ENCODE data around the gene DMXL1. TPM values are rescaled to one million over a fixed set of nuclear protein-coding genes. Genes with fewer than 3 reads are reported as not detected.

DMXL1 gene
- total RNA-seq, 1 experiment from 2014 or later: 30.0 TPM

- no peaks in the 10 kb centered on the region for H3K9me3 Mint-ChIP-seq (ENCODE audit: unreplicated experiment)
Measured at GRCh38 chr5:119048246-119048645, 22.6 kb upstream of the DMXL1 start.

GRCh38 chr5:119049824-119050449 lies 20.9 kb upstream of the DMXL1 start:
- Histone ChIP-seq H3K9me3 (no peaks in the 10 kb centered on the region), H3K27me3 (replicated peaks; ENCODE audit: control insufficient read depth, insufficient read depth, low read length) (no peaks in the 10 kb centered on the region), H3K4me3 (ENCODE audit: low read depth, low read length) (no peak overlapping the region), H3K4me1 (0 out of 2 replicates have a peak, but pooled peaks cover 4% of the 10 kb centered on the region), H3K36me3 (ENCODE audit: control insufficient read depth, insufficient read depth, low read length) (no peaks in the 10 kb centered on the region)
- no peak for TF ChIP-seq CTCF (IDR thresholded peaks at IDR 0.05; ENCODE audit: insufficient read depth in 1 of 2, low read depth in 1 of 2, low read length in 1 of 2, severe bottlenecking in 1 of 2, unreplicated experiment in 1 of 2)
- H3K9me3 Mint-ChIP-seq (ENCODE audit: unreplicated experiment): no peaks in the 10 kb centered on the region
- H3K27me3 Mint-ChIP-seq (ENCODE audit: insufficient read depth, unreplicated experiment): no peaks in the 10 kb centered on the region
- no peak overlapping the region for H3K27ac Mint-ChIP-seq (ENCODE audit: unreplicated experiment)
- intact Hi-C loops (cut with micrococcal nuclease; ENCODE audit: unreplicated experiment): no loop called here
- H3K36me3 Mint-ChIP-seq (ENCODE audit: insufficient read depth, unreplicated experiment): no peaks in the 10 kb centered on the region
- no TSS peak for BruUV-seq (replicated peaks)
- H3K4me3 Mint-ChIP-seq (ENCODE audit: unreplicated experiment): no peak overlapping the region
- ChIA-PET CTCF (no interaction called here), POLR2A (no interaction called here)
- H3K4me1 Mint-ChIP-seq (ENCODE audit: low read depth, unreplicated experiment): no peaks in the 10 kb centered on the region
- no peak for DNase-seq

More at GRCh38 chr5:119048246-119048645, 22.6 kb upstream of the DMXL1 start:
- no TSS peak for BruUV-seq (replicated peaks)
- CTCF ChIA-PET: no interaction called here
- Histone ChIP-seq H3K4me3 (ENCODE audit: low read depth, low read length) (no peak overlapping the region), H3K27me3 (replicated peaks; ENCODE audit: control insufficient read depth, insufficient read depth, low read length) (no peaks in the 10 kb centered on the region), H3K4me1 (0 out of 2 replicates have a peak, but pooled peaks cover 4% of the 10 kb centered on the region), H3K36me3 (ENCODE audit: control insufficient read depth, insufficient read depth, low read length) (no peaks in the 10 kb centered on the region), H3K9me3 (no peaks in the 10 kb centered on the region)
- no peak for TF ChIP-seq CTCF (IDR thresholded peaks at IDR 0.05; ENCODE audit: insufficient read depth in 1 of 2, low read depth in 1 of 2, low read length in 1 of 2, severe bottlenecking in 1 of 2, unreplicated experiment in 1 of 2)
- POLR2A ChIA-PET: interaction anchor here (1.0 kb wide), 1 partner anchor 23 kb away, joined by 6 read pairs; the partner anchor contains the start of gene DMXL1
- no peaks in the 10 kb centered on the region for H3K27me3 Mint-ChIP-seq (ENCODE audit: insufficient read depth, unreplicated experiment)
- no peak for DNase-seq
- intact Hi-C loops (cut with micrococcal nuclease; ENCODE audit: unreplicated experiment): no loop called here
- H3K36me3 Mint-ChIP-seq (ENCODE audit: insufficient read depth, unreplicated experiment): no peaks in the 10 kb centered on the region
- H3K4me3 Mint-ChIP-seq (ENCODE audit: unreplicated experiment): no peak overlapping the region
- no peak overlapping the region for H3K27ac Mint-ChIP-seq (ENCODE audit: unreplicated experiment)
- H3K4me1 Mint-ChIP-seq (ENCODE audit: low read depth, unreplicated experiment): no peaks in the 10 kb centered on the region

GRCh38 chr5:119054101-119054500 lies 16.8 kb upstream of the DMXL1 start:
- no peaks in the 10 kb centered on the region for H3K27me3 Mint-ChIP-seq (ENCODE audit: insufficient read depth, unreplicated experiment)
- Histone ChIP-seq H3K27me3 (replicated peaks; ENCODE audit: control insufficient read depth, insufficient read depth, low read length) (no peaks in the 10 kb centered on the region), H3K9me3 (no peaks in the 10 kb centered on the region), H3K36me3 (ENCODE audit: control insufficient read depth, insufficient read depth, low read length) (no peaks in the 10 kb centered on the region), H3K4me3 (ENCODE audit: low read depth, low read length) (no peak overlapping the region), H3K4me1 (0 out of 2 replicates have a peak, but pooled peaks cover 4% of the 10 kb centered on the region)
- no peak overlapping the region for H3K27ac Mint-ChIP-seq (ENCODE audit: unreplicated experiment)
- BruUV-seq (replicated peaks): no TSS peak
- H3K4me1 Mint-ChIP-seq (ENCODE audit: low read depth, unreplicated experiment): peaks cover 6% of the 10 kb centered on the region
- DNase-seq: no peak
- no peak overlapping the region for H3K4me3 Mint-ChIP-seq (ENCODE audit: unreplicated experiment)
- intact Hi-C loops (cut with micrococcal nuclease; ENCODE audit: unreplicated experiment): no loop called here
- no peaks in the 10 kb centered on the region for H3K9me3 Mint-ChIP-seq (ENCODE audit: unreplicated experiment)
- ChIA-PET POLR2A (no interaction called here), CTCF (no interaction called here)
- TF ChIP-seq CTCF (IDR thresholded peaks at IDR 0.05; ENCODE audit: insufficient read depth in 1 of 2, low read depth in 1 of 2, low read length in 1 of 2, severe bottlenecking in 1 of 2, unreplicated experiment in 1 of 2): no peak
- no peaks in the 10 kb centered on the region for H3K36me3 Mint-ChIP-seq (ENCODE audit: insufficient read depth, unreplicated experiment)
